Measurements from ENCODE around the gene DHCR7.

The DHCR7 gene

DNA sequence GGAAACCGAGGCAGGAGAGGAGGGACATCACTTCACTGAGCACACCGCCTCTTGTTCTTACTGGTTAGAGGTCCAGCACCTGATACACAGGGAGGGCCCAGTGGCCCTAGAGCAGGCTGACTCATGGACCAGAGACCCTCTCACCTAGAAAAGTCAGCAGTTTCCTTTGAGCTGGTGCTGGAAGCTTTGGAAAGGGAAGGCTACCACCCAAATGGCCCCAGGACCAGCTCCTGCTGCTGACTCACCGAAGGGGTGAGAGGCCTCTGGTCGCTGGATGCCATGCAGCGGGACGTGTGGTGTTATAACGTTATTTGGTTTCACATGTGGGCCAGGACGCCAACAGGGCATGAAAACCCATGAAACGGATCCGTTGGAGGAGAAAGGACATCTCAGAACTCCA, 8.6 kb upstream of the DHCR7 start:
- DNase-seq (ENCODE audit: low spot score) = no peak

DNA sequence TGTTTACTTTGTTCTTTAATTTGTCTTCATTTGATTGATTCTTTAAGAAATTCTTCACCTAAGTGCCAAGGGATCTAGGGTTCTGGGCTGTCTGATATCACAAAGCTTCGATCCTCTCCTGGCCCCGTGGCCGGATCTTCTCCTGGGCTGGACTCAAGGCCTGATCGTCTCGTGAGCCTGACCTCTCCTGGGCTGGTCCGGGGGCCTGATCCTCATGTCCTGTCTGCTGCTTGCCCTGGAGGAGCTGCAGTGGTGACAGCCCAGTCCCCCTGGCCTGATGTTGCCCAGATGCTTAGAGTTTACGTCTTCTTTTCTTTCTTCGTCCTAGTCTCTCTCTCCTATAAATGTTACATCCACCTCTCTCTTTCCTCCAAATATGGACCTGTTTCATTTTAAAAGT, 8.1 kb upstream of the DHCR7 start:
- no peak for DNase-seq (ENCODE audit: low spot score)

DNA sequence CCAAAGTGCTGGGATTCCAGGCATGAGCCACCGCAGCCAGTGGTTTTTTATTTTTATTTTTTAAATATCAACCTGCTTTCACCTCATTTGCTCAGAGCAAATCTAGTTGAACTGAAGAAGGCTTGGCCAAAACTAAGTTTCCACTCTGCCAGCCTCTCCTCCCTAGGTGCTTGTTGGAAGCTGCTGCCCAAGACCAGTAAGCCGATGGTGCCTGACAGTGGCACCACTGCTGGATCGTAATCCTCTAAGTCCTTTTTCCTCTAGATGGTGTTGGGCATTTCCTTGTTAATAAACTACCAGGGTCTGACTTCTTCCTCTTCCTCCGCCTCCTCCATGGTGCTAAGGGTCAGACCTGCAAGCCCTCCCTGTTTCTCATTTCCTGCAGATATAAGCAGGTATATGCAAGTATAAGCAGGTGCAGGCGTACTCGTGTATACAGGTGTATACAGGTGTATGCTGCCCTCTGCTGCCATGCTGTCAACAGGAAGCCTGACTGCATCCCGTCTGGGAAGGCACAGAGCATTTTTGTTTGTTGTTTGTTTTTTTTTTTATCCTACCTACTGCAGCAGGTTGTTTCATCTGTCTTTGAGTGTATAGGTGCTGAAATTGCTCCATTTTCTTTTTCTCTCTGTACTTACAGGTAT, 6.4 kb upstream of the DHCR7 start:
- DNase-seq (ENCODE audit: low spot score) = no peak

DNA sequence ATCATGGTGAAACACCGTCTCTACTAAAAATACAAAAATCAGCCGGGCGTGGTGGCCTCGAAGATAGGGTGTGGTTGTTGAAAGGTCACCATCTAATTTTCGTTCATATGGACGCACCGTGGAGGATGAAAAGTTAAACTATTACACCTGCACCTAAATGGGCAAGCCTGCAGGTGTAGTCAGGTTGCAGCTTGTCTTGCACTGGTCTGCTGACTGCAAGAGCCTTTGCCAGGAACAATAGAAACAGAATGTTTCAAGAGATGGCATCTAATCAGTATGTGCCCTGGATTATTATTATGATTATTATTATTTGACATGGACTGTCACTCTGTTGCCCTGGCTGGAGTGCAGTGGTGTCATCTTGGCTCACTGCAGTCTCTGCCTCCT, 5.7 kb upstream of the DHCR7 start:
- DNase-seq (ENCODE audit: low spot score) = no peak

DNA sequence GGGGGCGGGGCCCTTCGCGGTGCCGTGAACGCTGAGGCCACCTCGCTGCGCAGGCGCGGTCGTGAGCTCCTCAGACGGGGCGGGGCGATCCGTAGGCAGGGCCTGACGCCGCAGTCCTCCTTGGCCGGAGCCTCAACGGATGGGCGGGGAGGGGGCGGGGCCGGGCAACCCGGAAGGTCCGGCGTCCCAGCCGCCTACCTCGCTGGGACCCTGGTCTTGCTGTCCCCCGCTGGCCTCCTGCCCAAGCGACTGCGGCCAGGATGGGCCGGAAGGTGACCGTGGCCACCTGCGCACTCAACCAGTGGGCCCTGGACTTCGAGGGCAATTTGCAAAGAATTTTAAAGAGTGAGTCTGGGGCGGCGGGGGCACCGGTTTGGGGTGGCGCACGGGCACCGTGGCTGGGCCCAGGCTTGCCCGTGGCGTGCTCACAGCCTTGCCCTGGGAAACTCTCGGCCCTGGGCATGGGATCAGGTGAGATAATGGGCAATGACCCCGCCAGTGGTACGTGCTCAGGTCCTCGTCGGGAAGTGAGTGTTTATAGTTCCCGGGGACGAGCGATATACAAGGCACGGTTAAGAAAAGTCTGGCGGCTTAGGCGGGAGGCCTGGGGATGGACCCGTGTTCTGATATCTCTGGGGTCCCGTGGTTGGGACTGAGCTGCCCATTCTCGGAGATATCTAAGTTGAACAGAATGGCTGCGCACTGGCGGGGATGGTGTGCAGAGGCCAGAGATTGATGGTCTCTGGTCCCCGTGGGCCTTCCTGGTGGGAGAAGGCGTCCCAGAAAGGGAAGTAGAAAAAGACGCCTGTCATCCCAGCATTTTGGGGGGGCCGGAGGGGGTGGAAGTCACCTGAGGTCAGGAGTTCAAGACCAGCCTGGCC, 5.1 kb upstream of the DHCR7 start, which contains the start of gene NADSYN1:
NADSYN1 (plus strand) TSS at position 167 of the 881 bp plus-strand sequence; CDS start at position 261, 94 bp downstream.
- DNase-seq (ENCODE audit: low spot score) = peak; percentile 96

DNA sequence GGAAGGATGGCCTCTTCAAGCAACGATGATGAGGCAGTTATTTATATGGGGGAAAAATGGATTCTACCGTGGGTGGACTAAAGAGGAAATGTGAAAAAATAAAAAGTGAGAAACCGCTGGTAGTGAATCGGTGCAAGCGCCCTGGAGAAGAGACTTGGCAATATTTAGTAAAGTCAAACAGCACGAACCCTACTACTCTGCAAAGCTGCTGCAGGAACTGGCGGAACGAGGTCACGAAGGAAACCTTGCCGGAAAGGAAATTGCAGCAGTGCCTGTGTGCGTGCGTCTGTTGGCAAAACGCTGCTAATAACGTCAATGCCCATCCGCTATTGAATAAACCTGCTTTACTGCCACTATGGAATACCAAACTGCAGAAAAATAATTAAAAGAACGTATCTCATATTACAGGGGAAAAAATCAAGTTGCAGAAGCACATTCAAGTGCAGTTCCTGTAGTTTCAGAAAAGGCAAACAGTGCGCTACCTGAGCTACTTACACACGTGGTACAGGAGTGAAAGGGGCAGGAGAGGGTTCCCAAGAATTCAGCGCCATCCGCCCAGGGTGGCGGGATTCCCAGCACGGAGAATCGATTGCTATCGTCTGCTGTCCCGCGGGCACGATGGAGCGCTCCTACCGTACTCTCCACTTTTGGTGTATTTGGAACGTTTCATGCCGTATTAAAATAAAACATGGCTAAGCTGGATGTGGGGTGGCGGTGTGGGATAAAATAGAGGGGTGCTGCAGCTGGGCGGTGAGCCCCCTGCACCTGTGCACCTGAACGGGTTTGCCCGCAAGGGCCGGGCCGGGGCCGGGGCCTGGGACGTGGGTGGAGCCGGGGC, 4.2 kb upstream of the DHCR7 start:
- no peak for DNase-seq (ENCODE audit: low spot score)

DNA sequence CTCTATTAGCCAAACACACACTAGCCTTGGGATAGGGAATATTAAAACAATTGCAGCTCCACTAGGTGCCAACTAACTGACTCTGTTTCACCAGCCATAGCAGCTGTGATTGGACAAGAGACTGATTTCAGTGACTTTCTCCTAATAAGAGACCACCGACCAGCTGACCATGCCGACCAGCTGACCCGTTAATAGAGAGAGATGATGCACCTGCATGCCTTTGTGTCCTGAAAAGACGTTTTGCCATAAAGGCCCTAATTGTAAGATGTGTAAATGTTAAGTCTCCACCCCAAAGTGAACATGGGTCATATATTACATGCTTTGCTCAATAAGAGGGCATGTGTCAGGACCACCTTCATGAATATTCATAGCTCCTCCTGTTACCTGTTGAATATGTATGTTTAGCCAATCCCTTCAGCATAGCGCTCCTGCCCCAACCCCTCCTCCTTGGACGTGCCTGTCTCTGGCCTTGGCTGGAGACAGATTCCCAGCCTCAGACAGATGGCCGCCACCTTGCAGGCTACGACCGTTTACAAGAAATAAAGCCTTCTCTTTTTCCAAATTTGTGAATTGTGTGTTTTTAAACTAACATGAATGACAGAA, 3.5 kb upstream of the DHCR7 start:
- DNase-seq (ENCODE audit: low spot score) = no peak

DNA sequence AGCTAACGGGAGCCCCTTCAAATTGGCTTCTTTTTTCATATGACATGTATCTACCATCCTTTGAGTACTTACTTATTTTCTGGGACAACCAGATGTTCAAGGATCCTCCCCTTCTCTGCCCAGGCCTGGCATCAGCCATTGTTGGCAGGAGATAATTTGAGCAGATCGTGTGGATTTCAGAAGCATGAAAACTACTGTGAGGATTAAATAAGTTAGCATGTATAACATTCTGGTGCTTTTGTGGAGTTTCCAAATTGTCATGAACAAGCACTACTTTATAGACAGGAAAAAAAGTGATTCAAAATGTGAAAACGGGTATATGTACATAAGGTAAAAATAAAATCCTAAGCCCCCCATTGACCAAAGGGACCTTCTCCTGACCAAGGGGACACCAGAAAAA, 2.7 kb upstream of the DHCR7 start:
- DNase-seq (ENCODE audit: low spot score) = no peak

DNA sequence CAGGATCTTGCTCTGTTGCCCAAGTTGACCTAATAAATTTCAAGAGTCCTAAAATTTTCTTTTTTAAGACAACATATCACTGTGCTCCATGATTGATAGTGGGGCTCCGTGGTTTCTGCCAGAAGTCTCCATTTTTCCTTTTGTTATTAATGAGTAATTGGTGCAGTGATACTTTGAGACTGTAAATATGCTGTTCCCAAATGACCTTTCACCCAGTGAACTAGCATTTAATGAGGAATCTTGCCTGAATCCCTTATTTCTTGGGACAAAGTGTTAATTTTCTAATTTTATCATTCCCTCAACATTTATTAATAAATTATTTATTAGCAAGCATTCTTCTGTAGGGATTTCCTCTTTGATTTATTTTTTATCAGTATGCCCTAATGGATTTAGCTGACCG, 2.3 kb upstream of the DHCR7 start:
- no peak for DNase-seq (ENCODE audit: low spot score)

DNA sequence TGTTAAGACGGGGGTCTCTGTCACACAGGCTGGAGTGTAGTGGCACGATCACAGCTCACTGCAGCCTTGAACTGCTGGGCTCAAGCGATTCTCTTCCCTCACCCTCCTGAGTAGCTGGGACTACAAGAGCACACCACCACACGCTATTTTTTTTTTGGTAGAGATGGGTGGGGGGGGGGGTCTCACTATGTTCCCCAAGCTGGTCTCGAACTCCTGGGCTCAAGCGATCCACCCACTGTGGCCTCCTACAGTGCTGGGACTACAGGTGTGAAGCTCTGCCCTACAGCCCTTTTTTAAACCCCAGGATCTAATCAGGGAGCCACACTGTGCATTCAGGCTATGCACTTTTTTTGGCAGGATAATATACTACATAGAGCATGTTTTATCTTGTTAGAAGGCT, 1.4 kb upstream of the DHCR7 start:
- no peak for DNase-seq (ENCODE audit: low spot score)

DNA sequence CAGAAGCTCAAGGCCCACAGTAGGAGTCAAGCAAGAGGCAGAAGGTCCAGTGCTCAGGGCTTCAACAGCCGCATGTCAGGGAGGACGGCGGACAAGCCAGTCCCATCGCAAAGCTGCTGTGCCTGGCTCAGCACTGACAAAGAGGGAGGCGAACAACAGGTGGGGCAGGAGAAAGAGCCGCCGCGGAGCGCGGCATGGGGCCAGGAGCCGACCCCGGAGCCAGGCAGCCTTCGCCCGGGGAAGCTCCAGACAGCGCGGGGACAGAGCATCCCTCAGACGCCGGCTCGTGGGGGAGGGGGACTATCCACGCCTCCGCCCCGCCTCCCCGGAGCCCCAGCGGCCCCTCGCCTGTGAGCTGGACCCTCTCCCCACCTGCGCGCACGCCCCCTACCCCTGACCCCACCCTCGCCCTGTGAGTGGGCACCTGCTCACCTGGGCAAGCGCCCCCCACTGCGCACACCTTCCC, 369 bp downstream of the DHCR7 start:
- DNase-seq (ENCODE audit: low spot score) = peak; percentile 64

DNA sequence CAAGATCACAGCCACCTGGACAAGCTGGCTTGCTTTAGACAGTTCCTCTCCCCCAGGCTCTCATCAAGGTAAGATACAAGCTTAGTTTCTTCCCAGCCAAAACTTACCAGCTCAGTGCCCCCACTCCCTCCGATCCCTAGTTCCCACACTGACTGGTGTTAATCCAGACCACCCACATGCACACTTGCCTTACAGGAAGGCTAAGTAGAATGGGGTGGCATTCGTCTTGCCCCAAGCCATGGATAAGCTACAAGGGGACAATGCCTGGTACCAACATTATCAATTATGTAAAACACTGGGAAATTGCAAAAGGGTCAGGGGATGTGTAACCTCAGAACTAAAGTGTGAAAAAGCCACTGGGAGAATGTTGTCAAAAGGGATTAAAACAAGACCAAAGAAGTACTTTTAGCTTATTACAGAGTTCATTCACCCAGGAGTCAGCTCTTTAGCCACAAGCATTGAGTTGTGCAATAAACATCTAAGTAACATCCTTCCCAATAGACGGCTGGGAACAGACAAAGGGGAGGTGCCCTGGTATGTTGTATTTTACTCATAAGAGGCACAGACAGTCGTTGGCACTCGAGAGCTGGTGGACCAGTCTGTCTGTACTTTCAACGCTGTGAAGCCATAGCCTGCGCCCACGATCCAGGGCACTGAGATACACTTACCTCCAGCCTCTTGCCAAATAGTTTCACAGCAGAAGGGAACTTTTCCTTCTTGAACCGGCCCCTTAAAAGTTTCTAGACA, 1.1 kb downstream of the DHCR7 start:
- DNase-seq (ENCODE audit: low spot score) = peak; percentile 84

DNA sequence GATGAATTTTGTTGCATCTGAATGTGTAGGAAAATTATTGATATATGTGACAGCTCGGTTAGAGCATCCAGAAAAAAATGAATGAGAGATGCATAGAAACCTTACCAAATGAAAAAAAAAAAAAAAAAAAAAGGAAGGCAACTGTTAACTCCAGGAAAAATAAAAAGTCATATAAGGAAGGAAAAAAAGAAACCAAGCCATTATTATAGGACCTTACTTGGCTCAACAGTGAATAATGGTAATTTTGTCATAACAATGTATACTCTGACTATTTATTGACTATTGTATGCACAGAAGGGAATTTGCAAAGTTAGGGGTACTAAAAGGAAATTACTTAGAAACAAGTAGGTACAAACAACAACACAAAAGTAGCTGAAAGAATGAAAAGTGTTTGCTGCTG, 2.0 kb downstream of the DHCR7 start:
- DNase-seq (ENCODE audit: low spot score) = no peak

DNA sequence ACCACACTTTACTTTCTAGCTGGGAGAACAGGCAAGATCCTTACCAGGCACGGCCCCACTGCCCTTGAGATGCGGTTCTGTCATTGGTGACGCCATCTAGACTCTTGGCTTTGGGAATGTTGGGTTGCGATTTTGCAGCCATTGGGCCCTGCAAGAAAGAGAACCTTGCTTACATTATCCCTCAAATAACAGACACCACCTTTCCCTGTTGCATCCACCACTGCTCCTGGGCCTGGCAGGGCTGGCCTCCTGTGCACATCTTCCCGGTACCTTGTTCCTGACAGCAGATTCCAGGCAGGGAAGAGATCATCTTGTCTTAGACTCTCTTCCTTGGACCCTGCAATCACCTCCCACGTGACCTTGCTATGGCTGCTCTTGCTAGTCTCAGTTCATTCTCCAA, 3.4 kb downstream of the DHCR7 start:
- no peak for DNase-seq (ENCODE audit: low spot score)

DNA sequence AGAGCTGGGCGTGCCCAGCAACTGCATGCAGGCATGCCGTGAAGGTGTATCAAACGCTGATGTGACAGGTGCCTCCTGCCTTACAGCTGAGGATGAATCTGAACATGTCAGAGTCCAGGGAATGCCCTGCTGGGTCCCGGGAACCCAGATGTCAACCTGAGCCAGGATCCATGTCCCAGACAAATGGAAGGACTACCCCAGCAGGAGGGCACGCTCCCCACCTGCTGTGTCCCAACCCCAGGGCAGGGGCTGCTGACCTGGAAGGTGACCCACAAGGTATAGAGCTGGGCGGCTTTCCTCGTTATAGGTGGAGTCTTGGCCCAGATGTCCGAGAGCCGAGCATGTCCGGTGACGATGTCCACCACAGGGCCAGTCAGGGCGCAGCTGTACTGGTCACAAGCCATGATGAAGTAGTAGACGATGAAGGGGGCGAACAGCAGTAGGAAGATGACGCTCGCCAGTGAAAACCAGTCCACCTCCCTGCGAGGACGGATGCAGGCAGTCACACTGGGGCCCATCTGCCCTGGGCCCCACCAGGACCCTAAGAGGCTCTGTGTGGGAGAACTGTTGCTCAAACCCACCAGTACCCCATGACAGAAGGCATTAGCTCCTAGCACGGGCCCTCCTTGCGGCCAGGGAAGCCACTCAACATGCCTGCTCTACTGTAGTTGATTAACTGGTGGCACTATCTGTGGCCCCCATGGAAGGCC, 4.3 kb downstream of the DHCR7 start:
- DNase-seq (ENCODE audit: low spot score) = no peak

DNA sequence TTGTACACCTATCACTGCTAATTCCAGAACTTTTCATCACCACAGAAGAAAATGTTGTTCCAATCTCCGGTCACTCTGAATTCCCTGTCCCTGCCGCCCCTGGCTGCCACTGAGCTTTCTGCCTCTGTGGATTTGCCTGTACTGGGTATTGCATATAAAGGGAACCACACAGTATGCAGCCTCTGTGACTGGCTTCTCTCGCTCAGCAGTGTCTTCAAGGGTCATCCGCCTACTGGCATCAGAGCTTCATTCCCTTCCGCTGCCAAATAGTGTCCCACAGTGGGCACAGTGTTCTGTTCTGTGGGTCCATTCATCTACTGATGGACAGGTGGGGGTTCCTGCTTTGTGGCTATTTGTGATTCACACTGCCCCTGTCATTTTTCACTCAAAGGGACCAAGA, 5.3 kb downstream of the DHCR7 start:
- no peak for DNase-seq (ENCODE audit: low spot score)

DNA sequence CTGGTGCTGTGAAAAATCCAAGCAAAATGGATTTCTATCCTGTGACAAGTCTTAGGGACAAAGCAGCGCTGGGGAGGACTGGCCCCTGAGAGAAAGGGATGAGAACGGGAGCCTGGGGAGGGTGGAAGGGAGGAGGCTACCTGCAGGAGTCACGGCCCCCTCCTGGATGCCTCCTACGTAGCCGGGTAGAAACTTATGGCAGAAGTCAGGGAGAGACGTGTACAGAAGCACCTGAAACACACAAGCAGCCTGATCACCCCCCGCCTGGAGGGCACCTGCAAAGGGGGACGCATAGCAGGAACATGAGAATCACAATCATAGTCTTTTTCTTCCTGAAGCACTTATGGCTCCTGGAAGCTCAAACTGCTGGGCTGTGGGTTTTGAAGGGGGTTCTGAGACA, 6.1 kb downstream of the DHCR7 start:
- no peak for DNase-seq (ENCODE audit: low spot score)

DNA sequence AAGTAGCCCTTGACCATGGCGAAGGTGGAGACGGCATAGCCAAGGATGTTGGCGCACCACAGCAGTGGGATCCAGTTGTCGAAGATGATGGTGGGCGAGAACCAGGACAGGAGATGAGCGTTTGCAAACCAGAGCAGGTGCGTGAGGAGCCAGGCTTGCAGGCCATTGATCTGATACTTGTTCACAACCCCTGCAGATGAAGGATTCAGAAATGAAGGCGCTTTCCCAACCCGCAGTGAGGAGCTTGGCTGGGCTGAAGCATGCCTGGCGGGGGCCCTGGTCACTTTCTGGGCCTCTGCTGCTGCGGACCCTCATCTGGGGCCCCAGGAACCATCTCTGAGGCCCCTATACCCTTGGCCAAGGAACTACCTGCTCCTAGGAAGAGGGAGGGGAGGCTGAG, 6.9 kb downstream of the DHCR7 start:
- no peak for DNase-seq (ENCODE audit: low spot score)

DNA sequence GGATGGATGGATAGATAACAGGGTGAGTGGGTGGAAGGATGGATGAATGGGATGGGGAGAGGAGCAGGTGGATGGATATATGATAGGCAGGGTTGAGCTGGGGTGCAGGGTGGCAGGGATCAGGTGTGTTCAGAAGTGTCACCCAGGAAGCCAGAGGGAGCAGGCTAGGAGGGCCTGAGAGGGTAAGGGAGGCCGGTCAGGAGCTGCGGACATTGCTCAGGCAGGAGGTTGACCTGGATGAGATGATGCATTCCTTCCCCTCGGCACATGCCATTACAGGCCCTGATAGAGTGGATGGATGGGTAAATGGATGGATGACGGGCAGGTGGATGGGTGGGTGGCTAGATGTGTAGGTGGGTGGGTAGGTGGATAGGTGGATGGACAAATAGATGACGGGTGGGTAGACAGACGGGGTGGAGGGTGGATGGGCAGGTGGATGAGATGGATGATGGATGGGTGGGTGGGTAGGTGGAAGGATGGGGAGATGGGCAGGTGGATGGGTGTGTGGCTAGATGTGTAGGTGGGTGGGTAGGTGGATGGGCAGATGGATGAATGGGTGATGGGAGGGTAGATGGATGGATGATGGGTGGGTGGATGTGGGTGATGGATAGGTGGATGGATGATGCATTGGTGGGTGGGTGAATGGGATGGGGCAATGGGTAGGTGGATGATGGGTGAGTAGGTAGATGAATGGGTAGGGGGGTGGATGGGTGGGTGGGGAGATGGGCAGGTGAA, 8.0 kb downstream of the DHCR7 start:
- DNase-seq (ENCODE audit: low spot score) = no peak

DNA sequence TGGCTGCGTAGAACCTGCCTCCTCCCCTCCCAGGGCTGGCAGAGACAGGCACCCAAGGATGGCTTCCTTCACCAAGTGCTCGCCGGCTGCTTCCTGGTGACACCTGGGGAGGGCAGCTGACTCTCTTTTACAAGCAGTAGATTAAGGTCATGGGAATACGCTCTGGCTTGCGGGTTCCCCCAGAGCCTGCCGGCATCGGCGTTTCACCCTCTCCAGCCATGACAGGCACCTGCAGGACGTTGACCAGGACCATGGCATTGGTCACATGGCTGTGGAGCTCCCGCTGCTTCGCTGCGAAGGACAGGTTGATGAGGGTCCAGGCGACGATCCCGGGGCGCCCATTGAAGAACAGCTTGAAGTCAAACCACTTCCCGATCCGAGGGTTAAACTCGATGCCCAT, 9.5 kb downstream of the DHCR7 start:
- no peak for DNase-seq (ENCODE audit: low spot score)

Data from HuH-7.5 (cell line).